HUDEP-2 (cell line): ENCODE results near the gene HMCES.
A peak's percentile ranks its signal among the peaks of the same experiment; 100 is the strongest.
"Not testable (repeated sequence)": the region's sequence is repeated elsewhere in the genome, so short reads cannot be mapped to it uniquely, and the experiment has no call there.

Experiments used
- DNase-seq, 76 experiments: peaks; one replicate each; lab custom pipeline; 2025; ENCODE audit not compliant: unreplicated experiment in 76 of 76; lab: John Stamatoyannopoulos, UW

Gene HMCES

DNA sequence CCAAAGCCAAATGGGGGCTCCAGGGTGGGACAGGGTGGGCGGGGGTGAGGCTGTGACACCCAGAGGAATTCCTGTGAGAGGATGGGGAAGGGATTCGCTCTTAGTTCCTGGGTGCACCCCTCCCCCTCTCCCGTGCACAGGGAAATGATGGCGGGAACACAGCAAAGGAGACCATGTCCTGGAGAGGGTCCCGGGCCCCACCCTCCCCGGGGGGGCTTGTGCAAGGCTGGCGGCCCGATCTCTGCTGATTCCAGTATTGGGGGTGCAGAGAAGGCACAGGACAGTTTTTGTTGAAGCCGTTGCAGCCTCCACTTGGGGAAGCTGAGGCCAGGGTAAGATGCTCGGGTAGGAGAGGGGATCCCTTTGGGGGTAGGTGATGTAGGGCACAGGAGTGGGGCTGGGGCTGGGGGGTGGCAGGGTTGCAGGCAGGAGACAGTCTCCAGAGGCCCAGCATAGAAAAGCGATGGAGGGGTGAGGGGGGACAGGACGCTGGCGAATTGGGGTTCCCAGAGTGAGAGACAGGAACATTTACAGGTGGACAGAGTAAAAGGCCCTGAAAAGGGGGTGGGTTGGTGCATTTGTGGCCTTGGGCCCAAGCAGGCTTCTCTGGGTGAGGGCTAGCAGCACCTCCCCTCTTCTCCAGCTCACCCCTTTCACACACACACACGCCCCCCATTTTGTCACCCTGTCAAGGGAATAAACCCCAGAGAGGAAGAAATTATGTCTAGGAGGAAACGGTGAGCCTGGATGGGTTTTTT is 38.5 kb downstream of the HMCES start:
- DNase-seq, result no peak

GRCh38 chr3:129317848-129318247 is 39.2 kb downstream of the HMCES start:
- DNase-seq, result no peak

GRCh38 chr3:129318921-129319320 is 40.3 kb downstream of the HMCES start:
- DNase-seq, result no peak

DNA sequence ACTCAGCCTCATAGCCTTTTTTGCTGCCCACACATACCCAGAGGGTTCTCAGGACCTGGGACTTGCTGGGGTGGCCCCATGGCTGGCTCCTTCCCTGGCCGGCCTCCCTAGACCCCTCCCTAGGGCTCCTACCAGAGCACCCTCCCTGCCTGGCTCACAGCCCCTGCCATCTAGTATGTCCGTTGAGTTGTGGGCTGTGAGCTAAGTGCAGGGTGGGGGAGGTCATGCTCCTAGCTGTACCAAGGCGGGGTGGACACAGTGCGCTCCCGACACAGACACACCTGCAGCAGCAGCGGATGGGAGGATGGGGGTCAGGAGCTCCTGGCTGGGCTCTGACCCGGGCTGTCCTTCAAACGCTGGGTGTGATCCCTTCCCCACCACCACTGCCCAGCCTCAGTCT is 41.6 kb downstream of the HMCES start:
- DNase-seq, result no peak

GRCh38 chr3:129320825-129321487 is 42.3 kb downstream of the HMCES start:
- DNase-seq, result no peak

DNA sequence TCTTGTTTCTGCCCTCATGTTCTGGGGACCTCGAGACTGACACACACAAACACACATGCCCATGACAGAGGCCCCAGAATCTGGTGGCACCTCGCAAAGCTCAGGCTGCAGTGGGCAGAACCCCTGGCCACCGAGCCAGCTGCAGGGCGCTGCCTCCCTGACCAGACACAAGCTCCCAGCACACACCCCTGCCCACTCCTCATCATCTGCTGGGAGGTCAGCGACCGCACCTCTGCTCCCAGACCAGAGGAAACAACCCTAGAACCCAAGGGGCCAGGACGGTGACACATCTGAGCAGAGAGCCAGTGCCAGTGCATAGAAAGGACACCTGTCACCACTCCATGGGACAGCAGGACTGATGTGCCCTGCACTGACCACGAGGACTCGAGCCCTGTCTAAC is 43.2 kb downstream of the HMCES start:
- DNase-seq, result no peak

DNA sequence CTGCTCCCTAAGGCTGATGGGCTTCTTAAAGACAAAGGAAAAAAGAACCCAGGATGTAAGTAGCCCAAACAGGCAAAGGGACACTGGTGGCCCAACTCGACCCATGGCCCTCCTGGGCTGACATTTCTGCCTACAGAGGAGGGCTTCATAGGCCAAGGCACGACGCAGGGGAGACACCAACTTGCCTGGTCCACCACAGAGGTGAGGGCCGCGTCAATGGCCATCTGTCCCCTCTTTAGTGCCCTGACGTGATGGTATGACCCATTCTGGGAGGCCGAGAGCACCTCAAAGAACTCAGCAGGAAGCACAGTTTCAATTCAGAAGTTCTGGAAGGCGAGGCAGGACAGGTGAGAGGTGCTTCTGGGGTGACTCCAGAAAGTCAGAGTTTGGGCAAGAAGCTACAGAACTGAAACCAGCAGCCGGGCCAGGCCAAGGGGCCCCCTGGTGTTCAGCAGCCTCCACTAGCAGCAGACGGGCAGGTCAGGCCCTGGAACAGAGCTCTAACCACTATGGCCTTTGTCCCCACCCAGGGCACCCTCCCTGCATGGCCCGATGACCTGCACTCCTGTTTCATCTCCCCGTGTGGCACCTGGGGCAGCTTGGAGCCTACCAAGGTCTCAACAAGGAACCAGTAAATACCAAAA is 45.1 kb downstream of the HMCES start:
- DNase-seq, result peak in 23 of 76 experiments; percentile 5 to 46 (median 25)

DNA sequence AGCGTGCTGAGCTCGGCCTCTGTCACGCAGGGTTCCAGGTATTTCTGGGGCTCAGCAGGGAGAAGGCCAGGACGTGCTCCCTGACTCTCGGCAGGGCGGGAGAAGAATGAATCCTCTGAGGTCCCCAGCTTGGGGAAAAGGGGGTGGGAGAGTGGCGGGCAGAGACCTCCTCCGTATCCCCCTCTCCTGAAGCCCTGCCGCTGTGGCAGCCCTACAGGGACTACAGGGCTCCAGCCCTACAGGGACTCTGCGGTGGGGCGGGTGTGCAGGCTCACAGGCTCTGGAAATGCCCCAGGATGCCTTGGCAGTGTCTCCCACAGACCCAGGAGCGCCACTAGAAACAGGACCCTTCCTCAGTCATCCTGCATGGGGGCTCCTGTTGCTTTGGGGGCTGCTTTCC is 46.2 kb downstream of the HMCES start:
- DNase-seq, result no peak

GRCh38 chr3:129325383-129325782 is 46.7 kb downstream of the HMCES start:
- no peak for DNase-seq

GRCh38 chr3:129326138-129326537 is 47.5 kb downstream of the HMCES start:
- no peak for DNase-seq

- DNase-seq, result no peak
Measured at GRCh38 chr3:129326595-129326994, 47.9 kb downstream of the HMCES start.

- peak in 62 of 76 experiments; percentile 6 to 79 (median 40) for DNase-seq
Measured at GRCh38 chr3:129327510-129327909, 48.8 kb downstream of the HMCES start.

GRCh38 chr3:129329858-129330257 is 51.2 kb downstream of the HMCES start:
- DNase-seq, result no peak

- no peak for DNase-seq
Measured at GRCh38 chr3:129330409-129330808, 51.7 kb downstream of the HMCES start.

- DNase-seq, result no peak
Measured at GRCh38 chr3:129333891-129334290, 55.2 kb downstream of the HMCES start.

- no peak for DNase-seq
Measured at GRCh38 chr3:129336093-129336706, 57.5 kb downstream of the HMCES start.

- DNase-seq, result not testable (repeated sequence)
Measured at GRCh38 chr3:129337719-129338118, 59.0 kb downstream of the HMCES start.

DNA sequence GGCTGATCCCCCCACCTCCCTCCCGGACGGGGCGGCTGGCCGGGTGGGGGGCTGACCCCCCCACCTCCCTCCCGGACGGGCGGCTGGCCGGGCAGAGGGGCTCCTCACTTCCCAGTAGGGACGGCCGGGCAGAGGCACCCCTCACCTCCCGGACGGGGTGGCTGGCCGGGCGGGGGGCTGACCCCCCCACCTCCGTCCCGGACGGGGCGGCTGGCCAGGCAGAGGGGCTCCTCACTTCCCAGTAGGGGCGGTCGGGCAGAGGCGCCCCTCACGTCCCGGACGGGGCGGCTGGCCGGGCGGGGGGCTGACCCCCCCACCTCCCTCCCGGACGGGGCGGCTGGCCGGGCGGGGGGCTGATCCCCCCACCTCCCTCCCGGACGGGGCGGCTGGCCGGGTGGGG is 60.5 kb downstream of the HMCES start:
- DNase-seq, result not testable (repeated sequence)

DNA sequence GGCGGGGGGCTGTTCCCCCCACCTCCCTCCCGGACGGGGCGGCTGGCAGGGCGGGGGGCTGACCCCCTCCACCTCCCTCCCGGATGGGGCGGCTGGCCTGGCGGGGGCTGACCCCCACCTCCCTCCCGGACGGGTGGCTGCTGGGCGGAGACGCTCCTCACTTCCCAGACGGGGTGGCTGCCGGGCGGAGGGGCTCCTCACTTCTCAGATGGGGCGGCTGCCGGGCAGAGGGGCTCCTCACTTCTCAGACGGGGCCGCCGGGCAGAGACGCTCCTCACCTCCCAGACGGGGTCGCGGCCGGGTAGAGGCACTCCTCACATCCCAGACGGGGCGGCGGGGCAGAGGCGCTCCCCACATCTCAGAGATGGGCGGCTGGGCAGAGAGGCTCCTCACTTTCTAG is 61.2 kb downstream of the HMCES start:
- not testable (repeated sequence) for DNase-seq

DNA sequence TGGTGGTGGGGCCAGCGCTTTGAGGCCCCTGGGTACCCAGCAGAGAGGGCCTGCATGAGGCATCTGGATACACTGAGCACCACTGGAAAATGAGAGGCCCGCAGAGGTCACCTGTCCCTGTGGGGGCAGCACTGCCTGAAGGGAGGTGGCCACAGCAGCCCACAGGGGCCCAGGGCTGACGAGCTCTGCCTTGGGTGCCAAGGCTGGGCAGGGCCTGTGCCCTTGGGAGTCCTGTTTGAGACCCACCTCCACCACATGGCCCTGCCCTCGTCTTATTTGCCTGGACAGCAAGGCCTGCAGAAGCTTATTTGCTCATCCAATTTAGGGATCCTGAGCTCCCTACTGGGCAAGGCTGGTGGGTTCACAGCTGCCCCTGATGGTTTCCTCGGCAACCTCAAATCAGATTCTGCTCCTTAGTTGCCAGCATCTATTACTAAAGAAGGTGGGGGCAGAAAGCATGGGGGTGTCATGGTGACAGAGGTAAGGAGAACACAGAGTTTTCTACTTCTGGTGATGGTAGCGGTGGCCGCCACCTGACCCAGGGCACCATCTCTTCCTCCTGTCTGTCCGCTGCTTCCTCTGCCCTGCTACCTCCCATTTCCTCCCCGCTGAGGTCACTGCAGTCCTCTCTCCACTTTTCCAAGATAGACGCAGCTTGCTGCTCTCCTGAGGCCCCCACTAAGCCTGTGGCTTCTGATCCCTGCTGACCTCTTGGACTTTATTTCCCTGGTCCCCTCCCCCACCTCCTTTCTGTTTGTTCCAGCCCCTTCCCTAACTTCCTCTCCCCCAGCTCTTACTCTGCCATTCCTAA is 62.9 kb downstream of the HMCES start:
- no peak for DNase-seq
